Stimulated activated CD8-positive, alpha-beta memory T cell treated with anti-CD3 and anti-CD28 coated beads, Interleukin-15, amount 100 ng/mL, for 48 hours (primary cell): Measurements from ENCODE around the gene DES.
"Not testable (repeated sequence)": the region's sequence is repeated elsewhere in the genome, so short reads cannot be mapped to it uniquely, and the experiment has no call there.

ENCODE experiments used
- DNase-seq, 2 donors: peaks; one replicate each; pipeline ENCODE4 v3.0.0-alpha.2; 2020; ENCODE audit warnings: low read depth in 2 of 2

DES gene

DNA sequence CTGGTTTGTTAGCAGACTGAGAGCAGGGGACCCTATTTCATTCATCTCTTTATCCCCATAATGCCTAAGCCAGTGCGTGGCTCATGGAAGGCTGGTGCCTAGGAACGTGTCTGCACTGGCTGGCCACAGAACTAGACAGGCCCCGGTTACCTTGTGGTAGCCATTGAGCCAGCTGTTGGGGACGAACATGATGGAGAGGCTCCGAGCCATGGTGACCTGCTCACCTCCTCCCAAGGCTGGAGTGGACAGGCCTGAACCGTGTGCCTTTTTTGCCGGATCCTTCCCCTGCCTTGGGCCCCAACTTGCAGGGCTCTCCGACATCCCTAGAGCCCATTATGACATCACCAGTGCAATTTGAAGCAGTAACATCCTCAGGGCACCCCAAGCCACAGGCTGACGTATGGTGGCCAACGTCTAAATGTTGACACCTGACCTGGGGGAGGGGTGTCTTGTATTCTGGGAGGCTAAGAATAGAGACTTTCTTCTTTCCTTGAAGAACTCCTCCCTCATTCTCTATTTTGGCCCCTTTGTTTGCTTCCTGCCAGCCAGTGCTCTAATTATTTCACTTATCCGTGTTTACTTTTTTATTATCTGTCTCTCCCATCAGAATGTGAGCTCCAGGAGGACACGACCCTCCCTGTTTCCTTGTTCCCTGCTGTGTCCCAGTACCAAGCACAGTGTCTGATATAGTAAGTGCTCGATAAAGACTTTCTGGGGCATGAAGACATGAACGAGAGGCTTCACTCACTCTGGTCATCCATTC is 18.3 kb upstream of the DES start:
- no peak for DNase-seq

DNA sequence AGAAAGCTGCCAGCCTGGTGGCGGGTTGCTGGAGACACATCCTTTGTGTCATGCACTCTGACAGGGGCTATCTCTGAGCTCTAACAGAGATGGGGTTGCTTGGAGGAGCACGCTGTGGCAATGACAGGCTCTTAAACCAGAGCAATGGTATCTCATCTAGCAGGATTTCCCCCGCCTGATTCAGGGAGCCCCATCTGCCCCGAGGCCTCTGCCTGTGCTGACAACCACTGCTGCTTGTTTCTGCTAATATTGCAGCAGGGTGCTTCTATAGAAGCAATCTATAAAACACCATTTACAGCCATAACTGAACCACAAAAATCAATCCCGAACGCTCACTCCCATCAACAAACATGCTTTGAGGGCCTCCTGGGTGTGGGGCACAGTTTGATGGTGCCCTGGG is 17.6 kb upstream of the DES start:
- no peak for DNase-seq

DNA sequence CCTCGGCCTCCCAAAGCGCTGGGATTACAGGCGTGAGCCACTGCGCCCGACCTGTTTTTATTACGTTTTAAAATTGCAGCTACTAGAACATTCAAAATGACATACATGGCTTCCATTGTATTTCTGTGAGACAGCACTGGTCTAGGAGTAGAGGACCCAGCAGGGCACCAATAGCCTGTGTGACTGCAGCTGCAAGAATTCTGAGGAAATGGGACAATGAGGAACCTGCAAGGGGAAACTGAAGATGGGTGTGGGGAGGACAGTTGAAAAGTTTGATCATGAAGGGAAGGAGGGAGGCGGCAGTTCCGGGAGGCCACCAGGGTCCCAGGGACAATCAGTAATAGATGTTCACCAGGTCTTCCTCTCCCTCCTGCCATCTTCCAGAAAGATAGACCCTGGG is 16.6 kb upstream of the DES start:
- no peak for DNase-seq

DNA sequence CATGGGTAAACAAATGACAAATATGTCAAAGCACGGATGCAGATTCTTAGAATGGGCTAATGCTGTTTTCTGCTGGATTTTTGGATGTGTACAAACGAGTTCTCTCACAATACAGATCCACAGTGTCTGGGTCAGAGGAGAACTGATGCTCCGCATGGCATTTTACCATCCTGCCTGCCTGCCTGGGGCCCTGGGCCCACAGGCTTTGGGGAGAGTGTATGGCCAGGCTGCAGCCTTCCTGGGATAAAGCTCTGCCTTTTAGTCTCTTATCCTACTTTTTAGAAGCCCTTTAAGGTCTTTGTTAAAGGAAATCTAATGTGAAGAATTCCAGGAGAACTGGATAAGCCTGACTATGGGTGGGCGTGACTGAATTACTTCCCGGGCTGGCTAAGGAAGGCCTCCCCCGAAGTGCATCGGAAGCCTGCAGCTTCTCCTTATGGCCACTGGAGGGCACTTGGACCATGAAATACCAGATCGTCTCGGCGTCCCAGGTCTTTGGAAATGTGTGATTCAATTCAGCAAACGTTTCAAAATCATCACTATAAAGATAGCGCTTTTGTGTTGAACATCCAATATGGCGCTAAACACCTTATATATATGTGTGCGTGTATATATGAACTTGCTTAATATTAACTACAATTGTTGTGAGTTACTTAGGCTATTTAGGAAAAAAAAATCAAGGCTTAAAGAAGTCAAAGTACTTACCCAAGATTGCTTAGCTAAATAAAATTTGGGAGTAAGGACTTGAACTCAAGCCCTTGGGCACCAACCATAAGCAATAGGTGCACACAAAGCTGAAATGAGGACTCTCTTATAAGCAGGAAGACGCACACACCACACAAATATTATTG is 15.3 kb upstream of the DES start:
- DNase-seq, result peak; percentile 21 to 26

DNA sequence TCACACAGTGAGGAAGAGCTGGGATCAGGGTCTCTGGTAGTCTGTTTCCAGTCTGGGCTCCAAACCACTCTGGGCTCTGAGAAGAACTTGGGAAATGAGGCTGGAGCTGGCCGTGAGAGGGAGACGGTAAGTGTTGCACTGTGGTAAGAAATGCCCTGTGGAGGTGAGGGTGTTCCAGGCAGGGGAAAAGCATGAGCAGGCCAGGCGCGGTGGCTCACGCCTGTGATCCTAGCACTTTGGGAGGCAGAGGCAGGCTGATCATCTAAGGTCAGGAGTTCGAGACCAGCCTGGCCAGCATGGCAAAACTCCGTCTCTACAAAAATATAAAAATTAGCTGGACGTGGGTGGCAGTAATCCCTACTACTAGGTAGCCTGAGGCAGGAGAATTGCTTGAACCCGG is 14.3 kb upstream of the DES start:
- no peak for DNase-seq

DNA sequence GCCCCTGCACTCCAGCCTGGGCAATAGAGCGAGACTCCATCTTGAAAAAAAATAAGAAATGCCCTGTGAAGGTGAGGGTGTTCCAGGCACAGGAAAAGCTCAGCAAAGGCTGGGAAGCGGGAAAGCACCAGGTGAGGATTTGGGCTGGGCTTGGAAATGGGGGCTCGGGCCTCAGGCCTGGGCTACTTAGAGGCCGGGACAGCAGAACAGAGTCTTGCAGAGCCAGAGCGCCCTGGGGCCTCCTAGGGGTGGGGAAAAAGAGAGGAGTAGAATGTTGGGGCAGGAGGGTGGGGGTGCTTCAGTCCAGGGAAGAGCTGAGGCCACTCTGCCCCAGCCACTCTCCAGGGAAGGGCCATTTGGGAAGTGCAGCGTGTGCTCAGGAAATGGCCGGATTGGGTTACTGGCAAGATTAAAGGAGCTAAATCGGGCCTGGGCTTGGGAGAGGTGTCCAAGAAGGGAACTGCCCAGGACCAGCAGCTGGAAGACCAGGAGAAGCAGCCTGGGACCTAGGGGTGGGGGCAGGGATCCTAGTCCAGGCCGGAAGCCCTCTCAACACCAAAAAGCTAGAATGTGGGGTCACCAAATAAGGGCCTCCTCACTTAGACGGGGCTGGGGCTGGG is 13.8 kb upstream of the DES start:
- DNase-seq, result no peak

DNA sequence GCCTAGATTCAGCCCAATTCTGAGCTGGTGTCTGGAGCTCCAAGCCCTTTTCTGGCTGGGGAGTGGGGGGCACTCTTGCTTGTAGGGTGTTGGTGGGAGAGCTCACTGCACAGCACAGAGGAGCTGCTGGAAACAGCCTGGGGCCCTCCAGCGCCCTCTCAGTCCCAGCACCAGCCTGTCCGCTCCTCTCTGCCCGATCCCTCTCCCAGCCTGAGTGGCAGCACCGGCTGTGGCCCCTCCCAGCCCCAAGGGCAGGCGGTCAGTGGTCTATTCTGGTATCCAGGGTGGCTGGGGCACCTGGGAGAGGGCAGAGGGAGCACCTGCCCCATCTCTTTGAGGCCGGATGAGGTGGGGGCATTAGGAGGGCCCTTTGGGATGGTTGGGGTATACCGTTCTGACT is 13.2 kb upstream of the DES start:
- no peak for DNase-seq

DNA sequence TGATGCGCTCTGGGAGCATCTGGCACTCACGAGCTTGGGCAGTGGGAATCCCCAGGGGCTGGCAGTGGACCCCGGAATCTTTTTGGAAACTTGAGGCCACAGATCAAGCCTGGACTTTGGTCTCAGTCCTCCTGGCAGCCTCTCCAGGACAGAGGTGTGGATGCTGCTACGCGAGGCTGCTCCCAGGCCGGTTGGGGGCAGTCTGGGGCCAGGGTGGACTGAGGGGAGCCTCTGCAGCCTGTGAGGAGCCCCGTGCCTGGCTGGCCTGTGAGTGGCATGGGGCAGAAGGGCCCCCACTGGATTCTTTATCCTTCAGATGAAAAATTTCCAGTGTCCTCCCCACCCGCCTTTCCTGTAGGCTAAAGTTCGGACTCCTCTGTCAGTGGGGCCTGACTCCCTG is 12.7 kb upstream of the DES start:
- DNase-seq, result no peak

DNA sequence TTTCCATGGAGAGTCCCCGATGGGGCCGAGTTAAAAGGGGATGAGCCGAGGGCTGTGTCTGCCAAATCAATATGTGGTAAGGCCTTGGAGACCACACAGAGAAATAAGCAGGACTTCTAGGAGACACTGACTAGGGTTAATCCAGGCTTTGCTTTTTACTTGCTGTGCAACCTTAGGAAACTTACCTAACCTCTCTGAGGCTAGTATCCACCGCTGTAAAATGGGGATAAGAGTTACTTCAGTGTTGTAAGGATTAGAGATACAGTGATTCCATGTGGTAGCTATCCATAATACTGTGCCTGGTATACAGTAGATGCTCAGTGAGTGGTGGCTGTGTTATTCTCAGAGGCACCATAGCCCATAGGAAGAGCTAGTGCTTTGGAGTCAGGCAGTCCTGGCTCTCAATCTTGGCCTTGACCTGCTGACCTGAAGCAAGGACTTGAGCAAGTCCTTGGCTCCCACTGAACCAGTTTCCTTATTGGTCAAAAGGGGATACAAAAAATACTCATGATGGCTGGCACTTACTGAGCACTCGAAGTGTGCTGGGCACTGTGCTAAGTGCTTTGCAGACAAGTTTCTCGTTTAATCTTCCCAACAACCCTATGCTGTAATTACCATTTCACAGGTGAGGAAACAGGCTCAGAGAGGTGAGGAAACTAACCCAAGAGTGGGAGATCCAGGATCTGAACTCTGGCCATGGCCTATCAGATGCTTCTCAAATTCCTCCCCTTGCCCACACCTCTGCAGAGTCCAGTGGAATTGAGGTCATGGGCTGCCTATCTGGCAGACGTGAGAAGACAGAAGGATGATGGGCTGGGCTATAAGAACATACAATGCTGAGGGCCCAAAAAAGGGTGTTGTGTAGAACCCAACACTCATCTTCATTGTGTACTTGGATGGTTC is 12.0 kb upstream of the DES start:
- DNase-seq, result no peak

DNA sequence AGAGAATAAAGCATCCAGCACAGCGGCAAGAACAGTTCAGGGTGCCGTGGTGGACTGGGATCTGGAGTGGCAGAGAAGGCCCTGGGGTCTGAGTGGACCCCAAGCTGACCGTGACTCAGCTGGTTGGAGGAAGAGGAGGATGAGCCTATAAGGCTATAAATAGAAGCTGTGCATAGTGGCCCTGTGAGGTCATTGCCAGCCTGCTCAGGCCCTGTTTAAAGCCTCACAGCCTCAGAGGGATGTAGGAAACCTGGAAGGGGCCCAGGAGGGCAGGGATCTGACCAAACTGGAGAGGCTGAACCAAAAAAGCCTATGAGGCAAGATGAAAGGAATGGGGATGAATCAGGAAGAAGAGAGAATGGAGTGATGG is 11.3 kb upstream of the DES start:
- no peak for DNase-seq

DNA sequence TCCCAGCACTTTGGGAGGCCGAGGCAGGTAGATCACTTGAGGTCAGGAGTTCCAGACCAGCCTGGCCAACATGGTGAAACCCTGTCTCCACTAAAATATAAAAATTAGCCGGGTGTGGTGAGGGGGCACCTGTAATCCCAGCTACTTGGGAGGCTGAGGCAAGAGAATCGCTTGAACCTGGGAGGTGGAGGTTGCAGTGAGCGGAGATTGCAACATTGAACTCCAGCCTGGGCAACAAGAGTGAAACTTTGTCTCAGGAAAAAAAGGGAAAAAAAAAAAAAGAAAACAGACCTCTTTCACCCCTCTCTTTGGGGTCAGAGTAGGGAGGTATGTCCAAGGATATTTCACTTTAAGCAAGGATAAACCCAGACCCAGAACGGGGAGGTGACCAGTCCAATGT is 10.8 kb upstream of the DES start:
- DNase-seq, result not testable (repeated sequence)

DNA sequence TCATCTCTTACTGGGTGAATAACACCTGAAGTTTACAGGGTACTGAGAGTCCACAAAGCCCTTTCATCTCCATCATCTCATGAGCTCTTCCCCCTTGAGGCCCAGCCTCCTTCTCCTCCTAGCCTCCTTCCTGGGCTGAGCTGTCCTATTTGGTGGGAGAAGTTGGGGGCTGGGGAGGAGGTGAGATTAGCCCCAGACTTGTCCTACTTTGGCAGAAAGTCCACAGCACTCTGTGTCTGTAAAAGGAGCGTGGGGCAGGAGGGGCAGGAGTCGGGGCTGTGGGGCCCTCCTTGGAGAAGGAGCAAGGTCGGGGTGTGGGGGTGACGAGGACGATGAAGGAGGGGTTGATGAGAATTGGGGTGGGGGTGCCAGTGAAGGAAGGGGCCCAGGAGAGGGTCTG is 10.0 kb upstream of the DES start:
- no peak for DNase-seq

DNA sequence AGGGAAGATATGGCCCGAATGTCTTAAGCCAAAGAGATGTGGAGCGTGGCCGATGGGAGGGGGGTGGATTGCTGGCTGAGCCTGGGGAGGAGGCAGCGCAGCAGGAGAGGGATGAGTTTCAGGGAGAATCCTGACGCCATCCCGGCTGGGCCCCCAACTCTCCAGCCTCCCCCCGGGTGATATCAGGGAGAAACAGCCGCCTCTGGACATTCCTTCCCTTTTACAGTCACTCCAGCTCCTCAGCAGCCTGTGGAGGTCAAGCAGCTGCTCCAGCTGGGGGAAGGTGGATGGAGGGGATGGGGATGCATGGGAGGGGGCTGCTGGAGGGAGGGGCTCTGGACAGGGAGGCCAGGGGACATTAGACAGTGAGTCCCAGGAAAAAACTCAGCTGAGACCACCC is 9.5 kb upstream of the DES start:
- DNase-seq, result no peak

DNA sequence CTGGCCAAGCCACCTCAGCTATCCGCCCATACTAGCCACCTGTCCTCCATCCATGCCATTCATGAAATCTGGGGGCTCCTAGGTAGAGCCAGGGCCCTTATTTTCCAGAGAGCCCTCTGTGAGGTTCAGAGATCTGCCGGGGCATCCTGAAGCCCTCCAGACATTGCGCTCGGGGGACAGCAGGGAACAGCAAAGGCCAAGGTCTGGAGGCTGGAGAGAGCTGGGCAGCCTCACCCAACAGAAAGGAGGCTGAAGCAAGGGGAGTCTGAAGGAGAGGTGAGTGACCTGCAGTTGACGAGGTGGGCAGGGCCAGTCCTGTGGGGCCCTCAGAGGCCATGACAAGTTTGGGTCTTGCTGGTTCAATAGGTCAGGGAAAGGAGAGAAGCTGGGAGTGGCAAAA is 8.6 kb upstream of the DES start:
- no peak for DNase-seq

DNA sequence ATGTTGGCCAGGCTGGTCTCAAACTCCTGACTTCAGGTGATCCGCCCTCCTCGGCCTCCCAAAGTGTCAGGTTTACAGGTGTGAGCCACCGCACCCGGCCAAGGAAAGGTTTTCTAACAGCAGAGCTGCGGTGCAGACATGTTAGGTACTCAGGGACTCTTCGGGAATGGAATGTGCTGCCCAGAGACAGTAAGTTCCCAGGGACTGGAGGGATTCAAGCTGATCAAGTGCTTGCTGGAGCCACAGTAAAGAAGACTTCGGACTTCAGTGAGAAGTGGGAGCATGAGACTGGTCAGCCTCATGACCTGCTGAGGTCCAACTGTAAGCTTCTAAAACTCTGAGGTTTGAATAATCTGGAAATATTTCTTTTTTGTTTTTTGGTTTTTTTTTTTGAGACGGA is 7.8 kb upstream of the DES start:
- DNase-seq, result no peak

DNA sequence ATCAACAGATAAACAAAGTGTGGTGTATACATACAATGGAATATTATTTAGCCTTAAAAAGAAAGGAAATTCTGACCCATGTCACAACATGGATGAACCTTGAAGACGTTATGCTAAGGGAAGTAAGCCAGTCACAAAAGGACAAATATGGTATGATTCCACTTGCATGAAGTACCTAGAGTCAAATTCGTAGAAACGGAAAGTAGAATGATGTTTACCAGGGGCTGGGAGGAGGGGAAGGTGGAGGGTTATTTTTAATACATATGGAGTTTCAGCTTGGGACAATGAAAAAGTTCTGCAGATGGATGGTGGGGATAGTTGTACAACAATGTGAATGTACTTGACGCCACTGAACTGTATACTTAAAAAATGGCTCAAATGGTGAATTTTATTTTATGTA is 3.3 kb upstream of the DES start:
- no peak for DNase-seq

DNA sequence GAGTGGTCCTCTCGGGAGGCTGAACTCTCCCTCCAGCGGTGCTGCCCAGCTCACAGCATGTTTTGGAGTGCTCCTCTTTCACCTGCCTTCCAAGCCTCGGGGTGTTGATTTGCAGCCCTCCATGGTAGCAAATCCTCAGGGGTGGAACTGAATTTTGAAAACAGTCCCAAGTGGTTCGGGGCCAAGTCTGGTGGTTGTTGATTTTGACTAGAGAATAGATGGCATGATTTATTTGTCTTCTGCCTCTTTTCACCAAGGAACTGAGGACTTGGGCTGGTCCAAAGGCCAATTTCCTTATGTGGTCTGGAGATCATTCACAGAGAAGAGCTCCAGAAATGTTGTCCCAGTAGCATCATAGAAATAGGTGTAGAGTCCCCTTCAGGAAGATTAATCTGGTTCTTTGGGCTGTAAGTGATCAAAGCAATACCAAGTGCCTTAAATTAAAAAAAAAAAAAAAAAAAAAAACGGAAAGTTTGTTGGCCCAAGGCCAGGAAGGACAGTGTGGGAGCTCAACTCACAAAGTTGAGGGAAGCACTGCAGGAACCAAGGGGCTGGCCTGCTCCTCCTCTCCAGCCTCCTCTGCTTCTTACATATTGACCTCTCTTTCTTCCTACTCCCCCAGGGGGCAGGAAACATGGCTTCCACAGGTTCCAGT is 2.5 kb upstream of the DES start:
- DNase-seq, result no peak

DNA sequence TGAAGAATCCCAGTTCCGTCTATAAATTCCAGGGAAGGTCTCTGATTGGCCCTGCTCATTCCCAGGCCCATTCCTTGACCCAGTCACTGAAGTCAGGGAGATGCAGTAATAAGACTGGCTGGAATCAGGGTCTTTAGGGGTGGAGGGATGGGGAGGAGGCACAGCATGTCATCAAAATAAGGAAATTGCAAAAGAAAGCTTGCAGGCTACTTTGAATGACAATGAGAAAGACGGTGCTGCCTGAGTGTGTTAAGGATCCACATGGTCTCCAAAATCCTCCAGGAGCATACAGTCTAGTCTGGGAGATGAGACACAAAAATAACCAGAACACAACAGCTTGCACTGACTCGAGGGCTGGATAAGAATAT is 2.0 kb upstream of the DES start:
- DNase-seq, result no peak

DNA sequence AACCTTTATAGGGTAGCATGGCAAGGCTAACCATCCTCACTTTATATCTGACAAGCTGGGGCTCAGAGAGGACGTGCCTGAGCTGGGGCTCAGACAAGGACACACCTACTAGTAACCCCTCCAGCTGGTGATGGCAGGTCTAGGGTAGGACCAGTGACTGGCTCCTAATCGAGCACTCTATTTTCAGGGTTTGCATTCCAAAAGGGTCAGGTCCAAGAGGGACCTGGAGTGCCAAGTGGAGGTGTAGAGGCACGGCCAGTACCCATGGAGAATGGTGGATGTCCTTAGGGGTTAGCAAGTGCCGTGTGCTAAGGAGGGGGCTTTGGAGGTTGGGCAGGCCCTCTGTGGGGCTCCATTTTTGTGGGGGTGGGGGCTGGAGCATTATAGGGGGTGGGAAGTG is 1.2 kb upstream of the DES start:
- DNase-seq, result no peak

DNA sequence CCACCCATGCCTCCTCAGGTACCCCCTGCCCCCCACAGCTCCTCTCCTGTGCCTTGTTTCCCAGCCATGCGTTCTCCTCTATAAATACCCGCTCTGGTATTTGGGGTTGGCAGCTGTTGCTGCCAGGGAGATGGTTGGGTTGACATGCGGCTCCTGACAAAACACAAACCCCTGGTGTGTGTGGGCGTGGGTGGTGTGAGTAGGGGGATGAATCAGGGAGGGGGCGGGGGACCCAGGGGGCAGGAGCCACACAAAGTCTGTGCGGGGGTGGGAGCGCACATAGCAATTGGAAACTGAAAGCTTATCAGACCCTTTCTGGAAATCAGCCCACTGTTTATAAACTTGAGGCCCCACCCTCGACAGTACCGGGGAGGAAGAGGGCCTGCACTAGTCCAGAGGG is 803 bp upstream of the DES start:
- DNase-seq, result no peak

DNA sequence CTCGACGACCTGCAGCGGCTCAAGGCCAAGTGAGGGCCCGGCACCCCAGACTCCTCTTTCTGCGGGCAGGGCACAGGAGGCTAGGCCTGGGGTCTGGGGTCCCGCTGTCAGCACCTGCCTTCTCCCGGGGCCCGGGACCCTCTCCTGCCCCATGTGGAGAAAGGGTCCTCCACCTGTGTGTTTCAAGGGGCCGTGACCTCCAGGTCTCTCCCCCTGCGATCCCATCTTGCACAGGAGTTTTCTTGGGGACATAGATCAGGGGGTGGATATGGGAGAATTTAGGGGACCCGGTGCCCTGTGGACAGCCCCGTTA is 791 bp downstream of the DES start:
- DNase-seq, result no peak
